ENCODE data around the gene CHCHD1. TPM values are rescaled to one million over a fixed set of nuclear protein-coding genes. Genes with fewer than 3 reads are reported as not detected.

Gene CHCHD1
- total and polyA plus RNA-seq, 2 donors (not counting 3 experiments of a cell fraction or from before 2014, with no cell fraction given), result 31.7 to 39.2 TPM

DNA sequence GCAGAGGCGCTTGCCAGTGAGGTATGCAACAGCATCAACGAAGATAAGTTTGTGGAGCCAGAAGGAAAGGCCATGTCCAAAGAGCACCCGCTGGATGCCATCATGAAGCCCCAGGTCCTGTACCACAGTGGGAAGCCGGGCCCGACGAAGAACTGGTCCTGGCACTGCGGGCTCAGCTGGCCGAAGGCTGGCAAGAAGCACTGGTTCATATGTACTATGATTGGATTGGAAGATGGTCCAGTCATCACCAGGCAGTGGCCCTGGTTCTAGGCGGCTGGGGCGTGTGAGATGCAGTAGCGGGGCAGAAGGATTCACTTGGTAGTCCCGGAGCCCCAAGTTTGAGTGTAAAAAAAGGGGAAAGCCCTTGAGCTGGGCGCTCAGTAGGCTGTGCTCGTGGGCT, 25.6 kb downstream of the CHCHD1 start:
- no peak overlapping the region for H3K27ac ChIP-seq (ENCODE audit: insufficient read depth, low read depth, low read length)
- TF ChIP-seq JUN (IDR thresholded peaks at IDR 0.05; ENCODE audit: borderline replicate concordance, insufficient read depth, insufficient read length, low read depth) (no peak), POLR2A (IDR thresholded peaks at IDR 0.05; ENCODE audit: low read depth, low read length) (no peak), GATA2 (IDR thresholded peaks at IDR 0.05; ENCODE audit: insufficient read depth, insufficient read length, low read depth, low read length) (no peak), FOS (IDR thresholded peaks at IDR 0.05; ENCODE audit: borderline replicate concordance, insufficient read depth, low read length) (no peak), EZH2 (IDR thresholded peaks at IDR 0.05; ENCODE audit: borderline replicate concordance, low read depth, low read length, severe bottlenecking) (no peak), POLR2AphosphoS5 (IDR thresholded peaks at IDR 0.05; ENCODE audit: insufficient read depth, low read depth, low read length) (no peak), MYC (IDR thresholded peaks at IDR 0.05; ENCODE audit: low read depth, low read length) (no peak)
- TF ChIP-seq, protein P1, sequence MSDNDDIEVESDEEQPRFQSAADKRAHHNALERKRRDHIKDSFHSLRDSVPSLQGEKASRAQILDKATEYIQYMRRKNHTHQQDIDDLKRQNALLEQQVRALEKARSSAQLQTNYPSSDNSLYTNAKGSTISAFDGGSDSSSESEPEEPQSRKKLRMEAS (IDR thresholded peaks at IDR 0.05; ENCODE audit: insufficient read depth, insufficient read length), result no peak
- TF ChIP-seq, protein P2, sequence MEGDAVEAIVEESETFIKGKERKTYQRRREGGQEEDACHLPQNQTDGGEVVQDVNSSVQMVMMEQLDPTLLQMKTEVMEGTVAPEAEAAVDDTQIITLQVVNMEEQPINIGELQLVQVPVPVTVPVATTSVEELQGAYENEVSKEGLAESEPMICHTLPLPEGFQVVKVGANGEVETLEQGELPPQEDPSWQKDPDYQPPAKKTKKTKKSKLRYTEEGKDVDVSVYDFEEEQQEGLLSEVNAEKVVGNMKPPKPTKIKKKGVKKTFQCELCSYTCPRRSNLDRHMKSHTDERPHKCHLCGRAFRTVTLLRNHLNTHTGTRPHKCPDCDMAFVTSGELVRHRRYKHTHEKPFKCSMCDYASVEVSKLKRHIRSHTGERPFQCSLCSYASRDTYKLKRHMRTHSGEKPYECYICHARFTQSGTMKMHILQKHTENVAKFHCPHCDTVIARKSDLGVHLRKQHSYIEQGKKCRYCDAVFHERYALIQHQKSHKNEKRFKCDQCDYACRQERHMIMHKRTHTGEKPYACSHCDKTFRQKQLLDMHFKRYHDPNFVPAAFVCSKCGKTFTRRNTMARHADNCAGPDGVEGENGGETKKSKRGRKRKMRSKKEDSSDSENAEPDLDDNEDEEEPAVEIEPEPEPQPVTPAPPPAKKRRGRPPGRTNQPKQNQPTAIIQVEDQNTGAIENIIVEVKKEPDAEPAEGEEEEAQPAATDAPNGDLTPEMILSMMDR (IDR thresholded peaks at IDR 0.05; ENCODE audit: extremely low read depth in 1 of 2, insufficient read depth in 1 of 2, low read depth in 1 of 2, low read length in 2 of 2), result no peak
- DNase-seq (ENCODE audit: low read depth, low spot score) (no peak), FAIRE-seq (no peak)
- intact Hi-C loops (cut with micrococcal nuclease), result no loop called here
- no peaks in the 10 kb centered on the region for H3K79me2 ChIP-seq (ENCODE audit: control insufficient read depth, insufficient read depth, low read length)
- dilution Hi-C loops (cut with MboI; ENCODE audit: extremely low pct_ligation_motif_present, low sequenced_read_pairs), result no loop called here
- peaks cover 4% of the 10 kb centered on the region for H3K4me1 ChIP-seq (ENCODE audit: control insufficient read depth, extremely low read depth, insufficient read depth, low read length)
- no peaks in the 10 kb centered on the region for H3K27me3 ChIP-seq (ENCODE audit: control insufficient read depth in 2 of 2, insufficient read depth in 2 of 2, low read length in 2 of 2)
- H4K20me1 ChIP-seq (replicated peaks; ENCODE audit: control insufficient read depth, extremely low read depth, insufficient read depth, low read length), result no peaks in the 10 kb centered on the region
- H3K9ac ChIP-seq (replicated peaks; ENCODE audit: extremely low read depth, insufficient read depth, low read length), result no peak overlapping the region
- no peak overlapping the region for H2AFZ ChIP-seq (ENCODE audit: low read depth, low read length)
- H3K9me3 ChIP-seq (replicated peaks; ENCODE audit: control insufficient read depth, insufficient read depth, low read length), result no peaks in the 10 kb centered on the region
- no peak overlapping the region for H3K4me3 ChIP-seq (replicated peaks in 1 of 3; ENCODE audit: insufficient read depth in 1 of 3, low read depth in 1 of 3, low read length in 3 of 3)
- no peak overlapping the region for H3K4me2 ChIP-seq (ENCODE audit: insufficient read depth, low read length)
- CTCF ChIA-PET, result interaction anchor here (1.3 kb wide), 1 partner anchor 12 kb away, joined by 4 read pairs; no protein-coding TSS in a partner anchor
- POLR2A ChIA-PET, result no interaction called here
- BruUV-seq (replicated peaks), result no TSS peak
- no peaks in the 10 kb centered on the region for H3K9me1 ChIP-seq (replicated peaks; ENCODE audit: control insufficient read depth, extremely low read depth, insufficient read depth, low read length)
- H3K36me3 ChIP-seq (ENCODE audit: control insufficient read depth in 2 of 2, extremely low read depth in 1 of 2, insufficient read depth in 2 of 2, low read length in 2 of 2), result peaks cover 11 to 27% of the 10 kb centered on the region in 2 experiments
